ENCODE measurements around the gene PTGFRN.
A peak's percentile ranks its signal among the peaks of the same experiment; 100 is the strongest.
"Not testable (repeated sequence)": the region's sequence is repeated elsewhere in the genome, so short reads cannot be mapped to it uniquely, and the experiment has no call there.

Gene PTGFRN

DNA sequence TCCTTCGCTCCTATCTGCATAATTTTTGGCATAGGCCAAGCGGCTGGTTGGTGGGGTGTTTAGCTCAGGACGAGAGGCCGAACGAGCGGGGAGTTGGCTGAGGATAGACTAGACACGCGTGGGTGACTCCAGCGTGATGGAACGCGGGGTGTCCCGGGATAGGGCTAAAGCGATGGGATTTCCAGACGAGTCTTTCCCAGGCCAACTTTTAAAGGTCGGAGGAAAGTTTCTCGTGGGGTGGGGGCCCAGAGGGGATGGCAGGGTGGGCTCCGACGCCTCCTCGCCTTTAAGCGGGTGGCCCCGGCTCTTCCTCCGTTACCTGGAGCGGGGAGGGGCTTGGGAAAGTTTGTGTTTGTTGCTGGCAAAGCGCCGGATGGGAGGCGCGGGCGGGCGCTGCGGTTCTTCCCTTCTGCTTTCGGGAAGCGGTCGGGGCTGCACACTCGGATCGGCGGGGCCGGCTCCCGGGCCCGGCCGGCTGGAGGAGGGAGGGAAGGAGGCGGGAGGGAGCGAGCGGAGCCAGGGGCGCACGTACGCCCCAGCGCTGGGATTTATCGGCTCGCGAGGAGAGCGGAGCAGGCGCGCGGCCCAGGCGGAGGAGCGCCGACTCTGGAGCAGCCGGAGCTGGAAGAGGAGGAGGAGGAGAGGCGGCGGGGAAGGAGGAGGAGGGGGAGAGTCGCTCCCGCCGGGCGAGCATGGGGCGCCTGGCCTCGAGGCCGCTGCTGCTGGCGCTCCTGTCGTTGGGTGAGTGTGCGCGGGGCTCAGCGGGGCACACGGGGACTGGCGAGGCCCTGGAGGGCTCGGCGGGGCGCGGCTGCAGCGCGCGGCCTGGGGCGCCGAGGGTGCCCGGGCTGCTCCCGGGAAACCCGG, at the start of gene PTGFRN:
PTGFRN (plus strand) TSS at position 405 of the 867 bp plus-strand sequence; CDS start at position 693, 288 bp downstream.
- peak; percentile 60 for DNase-seq (ENCODE audit: low spot score)

DNA sequence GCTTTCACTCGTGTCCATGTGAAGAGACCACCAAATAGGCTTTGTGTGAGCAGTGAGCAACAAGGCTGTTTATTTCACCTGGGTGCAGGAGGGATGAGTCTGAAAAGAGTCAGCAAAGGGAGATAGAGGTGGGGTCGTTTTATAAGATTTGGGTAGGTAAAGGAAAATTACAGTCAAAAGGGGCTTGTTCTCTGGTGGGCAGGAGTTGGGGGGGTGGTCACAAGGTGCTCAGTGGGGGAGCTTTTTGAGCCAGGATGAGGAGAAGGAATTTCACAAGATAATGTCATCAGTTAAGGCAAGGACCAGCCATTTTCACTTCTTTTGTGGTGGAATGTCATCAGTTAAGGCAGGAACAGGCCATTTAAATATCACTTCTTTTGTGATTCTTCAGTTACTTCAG, 49.5 kb upstream of the PTGFRN start:
- DNase-seq (ENCODE audit: low spot score): not testable (repeated sequence)

DNA sequence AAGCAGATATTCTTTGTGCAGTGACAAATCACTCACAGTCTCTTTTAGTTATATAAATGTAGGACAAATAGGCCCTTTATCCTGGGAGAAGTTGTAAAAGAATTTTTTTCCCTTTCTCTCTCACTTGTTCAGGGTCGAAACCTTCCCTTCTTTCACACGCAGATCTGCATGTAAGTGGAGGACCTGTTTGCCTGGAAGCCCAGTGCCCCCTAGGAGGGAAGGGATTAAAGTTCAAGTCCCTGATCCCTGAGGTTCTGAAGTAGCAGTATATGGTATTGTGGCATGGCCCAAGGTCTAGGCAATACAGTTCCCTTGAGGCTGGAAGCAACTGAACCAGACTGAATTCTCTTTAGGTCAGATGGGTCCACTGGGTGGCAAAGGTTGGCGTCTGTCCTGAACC, 48.6 kb upstream of the PTGFRN start:
- no peak for DNase-seq (ENCODE audit: low spot score)

DNA sequence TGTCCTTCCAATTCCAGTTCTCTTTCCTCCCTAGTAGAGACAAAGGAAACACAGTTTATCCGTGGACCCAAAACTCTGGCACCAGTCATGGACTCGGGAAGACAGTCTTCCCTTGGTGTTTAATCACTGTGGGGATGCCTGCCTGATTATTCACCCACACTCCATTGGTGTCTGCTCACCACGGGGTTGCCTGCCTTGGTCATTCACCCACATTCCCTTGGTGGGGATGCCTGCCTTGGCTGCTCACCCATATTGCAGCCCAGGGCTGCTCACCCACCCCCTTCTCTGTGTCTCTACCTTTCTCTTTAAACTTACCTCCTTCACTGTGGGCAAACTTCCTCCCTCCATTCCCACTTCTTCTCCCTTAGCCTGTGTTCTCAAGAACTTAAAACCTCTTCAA, 46.7 kb upstream of the PTGFRN start:
- not testable (repeated sequence) for DNase-seq (ENCODE audit: low spot score)

DNA sequence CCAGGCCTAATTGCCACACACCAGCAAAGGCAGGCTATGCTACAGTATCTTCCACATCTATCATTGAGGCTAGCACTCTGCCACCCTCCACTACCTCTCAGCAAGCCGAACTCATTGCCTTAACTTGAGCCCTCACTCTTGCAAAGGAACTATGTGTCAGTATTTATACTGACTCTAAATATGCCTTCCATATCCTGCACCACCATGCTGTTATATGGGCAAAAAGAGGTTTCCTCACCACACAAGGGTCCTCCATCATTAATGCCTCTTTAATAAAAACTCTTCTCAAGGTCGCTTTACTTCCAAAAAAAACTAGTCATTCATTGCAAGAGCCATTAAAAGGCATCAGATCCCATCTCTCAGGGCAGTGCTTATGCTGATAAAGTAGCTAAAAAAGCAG, 43.2 kb upstream of the PTGFRN start:
- DNase-seq (ENCODE audit: low spot score): not testable (repeated sequence)

DNA sequence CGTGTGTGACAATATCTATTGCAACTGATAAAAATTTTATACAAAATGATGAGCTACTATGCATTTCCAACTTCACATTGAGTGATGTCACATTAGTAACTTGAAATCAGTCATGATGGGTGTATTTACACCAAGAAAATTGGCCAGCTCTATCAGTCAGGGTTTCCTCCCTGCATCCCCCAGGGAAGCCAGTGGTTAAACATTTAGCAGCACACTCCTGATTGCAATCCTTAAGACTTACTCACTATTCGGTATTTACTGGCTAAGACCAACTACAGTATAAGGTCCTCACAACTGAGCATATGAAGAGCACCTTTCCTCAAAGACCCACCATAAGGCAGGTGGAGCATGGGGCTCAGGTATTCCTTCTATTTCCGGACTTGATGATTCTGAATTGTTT, 41.3 kb upstream of the PTGFRN start:
- no peak for DNase-seq (ENCODE audit: low spot score)

DNA sequence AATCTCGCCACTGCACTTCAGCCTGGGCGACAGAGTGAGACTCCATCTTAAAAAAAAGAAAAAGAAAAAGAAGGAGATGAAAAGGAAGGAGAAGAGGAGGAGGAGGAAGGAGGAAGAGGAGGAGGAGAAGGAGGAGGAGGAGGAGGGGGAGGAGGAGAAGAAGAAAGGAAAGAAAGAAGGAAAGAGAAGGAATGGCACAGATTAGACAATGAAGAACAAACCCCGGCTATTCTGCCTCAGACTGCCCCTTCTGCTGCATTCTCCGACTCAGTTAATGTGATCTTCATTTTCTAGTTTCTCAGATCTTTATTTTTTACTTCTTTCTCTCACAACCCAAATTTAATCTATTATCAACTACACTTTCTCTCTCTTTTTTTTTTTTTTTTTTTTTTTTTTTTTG, 40.1 kb upstream of the PTGFRN start:
- DNase-seq (ENCODE audit: low spot score): no peak

DNA sequence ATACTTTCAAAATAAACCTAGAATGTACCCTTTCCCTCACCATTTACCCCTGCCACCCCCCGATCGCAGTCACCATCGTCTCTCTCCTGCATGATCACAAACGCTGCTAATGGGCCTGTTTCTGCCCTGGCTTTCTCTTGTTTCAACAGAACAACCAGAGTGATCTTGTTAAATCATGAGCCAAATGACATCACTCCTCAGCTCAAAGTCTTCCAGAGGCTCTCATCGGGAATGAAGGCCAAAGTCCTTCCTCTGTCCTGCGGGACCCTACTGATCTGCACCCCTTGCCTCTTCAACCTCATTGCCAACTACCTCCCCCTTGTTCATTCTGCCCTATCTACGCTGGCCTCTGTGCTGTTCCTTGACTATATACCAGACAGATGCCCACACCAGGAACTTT, 39.4 kb upstream of the PTGFRN start:
- no peak for DNase-seq (ENCODE audit: low spot score)

DNA sequence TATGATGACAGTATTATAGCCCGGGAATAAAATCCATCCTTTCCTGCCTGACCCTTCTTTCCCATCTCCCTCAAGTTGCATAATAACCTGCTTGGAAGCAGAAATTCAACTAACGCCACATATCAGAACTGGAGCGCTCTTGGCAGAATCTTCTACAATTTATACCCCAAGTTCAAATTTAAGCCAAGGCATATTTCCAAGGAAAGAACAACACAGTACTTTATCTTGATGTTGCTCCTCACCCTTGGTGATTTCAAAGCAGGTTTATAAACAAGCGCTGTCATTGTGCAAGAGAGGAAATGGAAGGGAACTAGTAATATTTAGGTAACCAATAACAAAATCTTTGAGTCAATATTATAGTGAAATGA, 38.0 kb upstream of the PTGFRN start:
- DNase-seq (ENCODE audit: low spot score): no peak

DNA sequence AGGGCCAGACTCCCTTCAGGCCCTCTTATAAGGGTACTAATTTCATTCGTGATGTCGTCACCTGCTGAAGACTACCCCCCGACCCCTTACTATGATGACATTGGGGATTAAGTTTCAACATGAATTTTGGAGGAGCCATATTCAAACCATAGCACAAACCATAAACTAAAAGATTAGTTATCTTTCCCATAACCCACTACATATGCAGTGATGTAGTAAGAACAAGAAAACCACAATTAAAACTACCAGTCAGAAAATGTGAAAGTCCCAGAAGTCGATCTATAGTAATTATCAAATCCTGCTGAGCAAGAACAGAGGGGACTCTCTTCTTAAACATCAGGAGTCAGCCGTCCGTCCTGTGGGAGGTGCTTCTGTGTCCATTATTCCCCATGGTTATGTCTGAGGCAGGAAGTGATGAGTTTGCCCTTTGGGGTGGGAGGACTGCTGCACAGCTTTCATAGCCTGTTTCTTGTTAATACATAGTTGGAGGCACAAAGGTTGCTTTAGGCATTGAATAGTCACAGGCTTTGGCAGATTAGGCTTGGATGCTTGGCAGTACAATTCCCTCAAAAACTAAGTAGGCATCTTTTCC, 35.9 kb upstream of the PTGFRN start:
- DNase-seq (ENCODE audit: low spot score): no peak

DNA sequence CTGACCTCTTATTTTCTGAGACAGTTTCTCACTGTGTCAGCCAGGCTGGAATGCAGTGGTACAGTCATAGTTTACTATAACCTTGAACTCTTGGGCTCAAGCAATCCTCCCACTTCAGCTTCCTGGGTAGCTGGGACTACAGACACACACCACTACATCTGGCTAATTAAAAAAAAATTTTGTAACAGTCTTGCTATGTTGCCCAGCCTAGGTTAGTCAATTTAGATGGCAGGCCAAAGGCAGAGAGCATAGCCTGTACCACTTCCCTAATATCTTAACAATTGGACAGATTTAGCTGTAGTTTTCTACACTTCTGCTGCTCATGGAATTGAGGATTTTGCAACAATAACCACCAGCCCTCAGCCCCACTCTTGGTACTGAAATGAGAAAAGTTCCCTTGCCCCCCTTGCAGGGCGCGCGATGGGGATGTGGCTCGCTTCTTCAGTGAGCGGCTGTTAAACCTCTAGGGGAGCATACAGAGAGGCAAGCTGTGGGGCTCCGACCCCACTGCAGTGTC, 34.9 kb upstream of the PTGFRN start:
- no peak for DNase-seq (ENCODE audit: low spot score)

DNA sequence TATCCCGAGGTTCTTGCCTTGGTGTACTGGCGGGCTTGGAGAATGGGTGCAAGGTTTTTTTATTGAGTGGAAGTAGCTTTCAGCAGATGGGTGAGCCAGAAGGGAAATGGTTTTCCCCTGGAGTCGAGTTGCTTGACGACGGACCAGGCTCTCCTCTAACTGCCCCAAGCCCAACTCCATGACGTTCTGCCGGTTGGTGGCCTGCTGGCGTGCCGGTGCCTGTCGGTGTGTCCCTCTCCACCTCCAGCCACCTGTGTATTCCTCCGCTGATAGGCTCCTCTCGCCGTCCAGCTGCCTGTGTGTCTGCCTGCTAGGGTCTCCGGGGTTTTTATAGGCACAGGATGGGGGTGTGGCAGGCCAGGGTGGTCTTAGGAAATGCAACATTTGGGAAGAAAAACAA, 34.3 kb upstream of the PTGFRN start:
- DNase-seq (ENCODE audit: low spot score): no peak

DNA sequence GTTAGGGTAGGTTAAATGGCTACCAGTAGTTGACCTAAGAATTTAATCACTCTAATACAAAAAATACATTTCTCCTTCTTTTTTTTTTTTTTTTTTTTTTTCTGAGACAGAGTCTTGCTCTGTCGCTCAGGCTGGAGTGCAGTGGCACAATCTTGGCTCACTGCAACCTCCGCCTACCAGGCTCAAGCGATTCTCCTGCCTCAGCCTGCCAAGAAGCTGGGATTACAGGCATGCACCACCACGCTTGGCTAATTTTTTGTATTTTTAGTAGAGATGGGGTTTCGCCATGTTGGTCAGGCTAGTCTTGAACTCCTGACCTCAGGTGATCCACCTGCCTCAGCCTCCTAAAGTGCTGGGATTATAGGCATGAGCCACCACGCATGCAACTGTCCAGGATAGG, 33.8 kb upstream of the PTGFRN start:
- not testable (repeated sequence) for DNase-seq (ENCODE audit: low spot score)

DNA sequence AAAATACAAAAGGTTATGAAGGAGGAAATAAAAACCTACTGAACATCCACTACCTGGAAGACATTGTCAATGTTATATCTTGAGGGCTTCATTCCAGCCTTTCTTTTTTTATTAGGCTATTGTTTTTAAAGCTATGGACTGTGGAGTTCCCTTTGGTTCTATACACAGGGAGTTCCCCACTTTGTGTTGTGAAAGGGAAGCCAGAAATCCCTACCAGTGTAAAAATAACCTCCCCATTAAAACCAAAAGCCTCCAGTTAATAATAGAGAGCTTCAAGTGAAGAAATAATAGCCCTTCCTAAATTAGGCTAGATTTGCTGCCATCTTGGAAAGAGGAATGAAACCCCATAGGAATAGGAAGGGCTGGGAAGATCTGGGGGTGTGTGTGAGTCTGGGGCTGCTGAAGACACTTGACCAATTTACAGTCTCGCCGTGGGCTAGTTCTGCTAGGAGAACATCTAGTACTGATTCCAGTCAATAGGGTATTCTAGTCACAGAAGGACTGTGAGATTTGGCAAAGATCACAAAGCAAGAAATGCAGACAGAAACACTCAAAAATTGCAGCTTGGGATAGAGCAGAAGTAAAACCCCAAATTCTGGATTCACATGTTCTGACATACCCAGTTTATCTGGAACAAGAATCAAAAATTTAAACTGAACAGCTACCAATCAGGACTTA, 32.4 kb upstream of the PTGFRN start:
- DNase-seq (ENCODE audit: low spot score): no peak

DNA sequence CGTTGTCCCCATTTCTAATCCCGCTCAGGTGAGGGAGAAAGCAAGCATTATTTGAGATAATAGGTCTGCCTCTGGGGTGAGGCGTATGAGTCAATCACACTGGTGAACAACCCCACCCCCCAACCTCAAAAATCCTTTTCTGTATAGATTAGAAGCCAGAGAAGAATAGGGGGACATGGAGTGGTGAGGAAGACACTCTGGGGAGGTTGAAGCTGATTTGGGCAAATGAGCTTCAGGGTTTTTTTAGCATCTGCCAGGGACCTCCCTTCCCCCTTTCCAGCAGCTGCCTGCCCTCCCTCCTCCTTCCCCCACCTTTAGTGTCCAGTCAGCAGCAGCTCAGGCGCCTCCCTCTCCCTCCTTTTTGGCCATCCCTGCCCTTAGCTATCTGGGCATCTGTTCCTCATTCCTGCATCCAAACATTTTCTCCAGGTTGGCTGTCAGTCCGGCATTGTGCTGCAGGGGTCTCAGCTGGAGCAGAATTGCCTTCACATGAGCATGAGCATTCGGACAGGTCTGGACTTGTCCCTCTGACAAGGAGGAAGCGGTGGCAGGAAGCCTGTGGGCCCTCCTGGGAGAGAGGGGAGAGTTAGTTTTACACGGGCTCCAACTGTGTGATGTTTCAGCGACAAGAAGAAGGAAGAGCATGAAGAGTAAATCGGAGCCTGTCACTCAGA, 30.8 kb upstream of the PTGFRN start:
- DNase-seq (ENCODE audit: low spot score): no peak

DNA sequence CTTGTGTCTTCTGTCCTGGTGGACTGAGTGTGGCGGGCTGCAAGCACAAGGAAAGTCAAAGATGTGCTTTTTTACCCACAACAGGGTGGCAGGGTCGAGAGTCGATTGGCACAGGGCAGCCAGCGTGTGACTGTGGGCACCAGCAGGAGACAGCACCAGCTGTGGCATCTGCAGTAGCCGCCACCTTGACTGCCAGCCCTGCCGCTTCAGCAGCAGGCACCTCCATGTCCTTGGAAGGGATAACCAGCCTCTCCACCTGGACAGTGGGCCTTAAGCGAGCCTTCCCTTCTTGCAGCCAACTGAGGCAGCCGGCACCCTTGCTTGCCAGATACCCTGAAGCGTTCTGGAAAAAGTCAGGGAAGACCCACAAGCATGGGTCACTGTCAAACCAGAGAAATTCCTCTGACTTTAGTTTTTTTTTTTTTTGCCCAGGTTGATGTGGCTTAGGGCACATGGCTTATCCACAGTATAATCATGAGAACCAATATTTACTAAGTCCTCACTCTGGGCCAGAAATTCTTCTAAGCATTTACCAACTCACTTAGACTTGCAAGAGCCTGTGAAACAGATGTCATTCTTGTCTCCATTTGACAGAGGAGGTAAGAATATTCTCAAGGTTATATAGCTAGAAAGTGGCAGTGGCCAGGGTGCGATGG, 30.1 kb upstream of the PTGFRN start:
- DNase-seq (ENCODE audit: low spot score): no peak

DNA sequence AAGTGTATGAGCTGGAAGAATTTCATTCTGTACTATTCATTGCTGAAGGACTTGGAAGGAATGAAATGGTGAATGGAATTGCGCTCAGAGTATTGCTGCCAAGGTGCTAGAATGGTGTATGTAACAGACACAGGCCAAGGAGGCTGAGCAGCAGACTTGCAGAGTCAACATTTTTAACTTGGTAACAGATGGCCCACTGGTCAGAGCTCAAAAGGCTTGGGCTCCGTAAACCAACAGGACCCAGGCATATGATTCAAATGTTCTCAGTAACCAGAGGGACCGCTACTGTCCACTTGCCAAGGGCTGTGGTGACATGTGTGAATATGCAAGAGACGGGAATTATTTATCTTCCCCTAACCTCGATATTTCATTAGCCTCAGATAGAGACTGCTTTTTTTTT, 28.8 kb upstream of the PTGFRN start:
- no peak for DNase-seq (ENCODE audit: low spot score)

DNA sequence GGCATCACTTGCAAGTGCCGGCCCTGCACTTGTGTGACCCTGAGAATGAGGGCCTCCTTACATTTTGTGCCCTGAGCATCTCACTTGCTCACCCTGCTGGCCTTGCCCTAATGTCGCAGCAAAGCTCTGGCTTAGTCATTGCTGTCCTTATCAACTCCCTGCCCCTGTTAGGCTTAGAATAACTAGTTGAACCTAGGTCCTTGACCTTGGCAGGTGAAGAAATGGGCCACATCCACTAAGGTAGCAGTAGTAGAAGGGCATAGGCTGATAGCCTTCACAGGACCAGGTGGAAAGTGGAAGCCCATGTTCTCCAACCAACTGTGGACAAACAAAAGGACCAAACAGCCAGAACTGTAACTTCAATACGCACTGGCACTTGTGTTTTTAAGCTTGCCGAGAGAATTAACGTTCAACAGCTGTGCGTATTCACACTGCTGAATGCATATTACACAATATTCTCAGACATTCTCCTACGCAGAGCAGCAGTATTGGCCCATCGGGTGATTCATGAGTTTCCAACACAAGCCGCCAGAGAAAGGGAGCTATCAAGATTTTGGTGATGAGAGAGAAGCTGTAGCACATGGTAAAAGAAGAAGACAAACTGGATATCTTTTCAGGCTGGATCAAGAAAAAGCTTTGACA, 27.7 kb upstream of the PTGFRN start:
- peak; percentile 39 for DNase-seq (ENCODE audit: low spot score)

DNA sequence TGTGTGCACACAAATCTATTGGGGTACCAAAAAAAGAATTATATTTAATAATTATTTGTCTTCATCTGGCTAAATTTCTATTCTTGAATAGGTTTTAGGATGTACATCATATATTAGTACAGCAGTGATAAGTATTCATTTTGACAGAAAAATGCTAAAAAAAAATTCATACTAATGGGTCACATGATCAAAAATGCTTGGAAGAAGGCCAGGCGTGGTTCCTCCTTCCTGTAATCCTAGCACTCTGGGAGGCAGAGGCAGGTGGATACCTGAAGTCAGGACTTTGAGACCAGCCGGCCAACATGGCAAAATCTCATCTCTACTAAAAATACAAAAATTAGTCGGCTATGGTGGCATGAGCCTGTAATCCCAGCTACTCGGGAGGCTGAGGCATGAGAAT, 26.9 kb upstream of the PTGFRN start:
- no peak for DNase-seq (ENCODE audit: low spot score)

DNA sequence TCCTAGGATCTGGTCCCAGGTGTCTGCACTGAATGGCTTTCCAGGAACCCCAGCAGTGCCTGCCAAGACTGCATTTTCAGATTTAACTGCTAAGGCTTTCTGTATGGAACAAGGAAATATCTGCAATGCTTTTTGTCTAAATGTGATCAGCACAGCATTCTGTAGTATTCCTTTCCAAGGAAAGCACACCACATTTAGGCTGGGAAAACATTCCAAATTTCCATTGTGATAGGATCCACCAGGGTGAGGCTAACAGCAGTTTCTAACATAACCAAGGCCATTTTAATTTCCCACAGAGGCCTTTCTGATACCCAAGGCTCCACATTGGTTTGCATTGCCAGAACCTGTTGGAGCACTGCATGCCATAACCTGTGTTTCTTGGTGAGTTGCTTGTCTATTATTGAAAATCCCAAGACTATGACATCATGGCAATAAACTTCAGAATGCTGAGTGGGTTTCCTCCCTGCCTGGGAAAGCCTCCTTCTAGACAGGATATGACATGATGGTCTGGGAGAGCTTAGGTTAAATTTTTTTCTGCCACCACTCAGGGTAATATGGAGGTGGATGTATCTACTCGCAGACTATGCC, 23.3 kb upstream of the PTGFRN start:
- no peak for DNase-seq (ENCODE audit: low spot score)

DNA sequence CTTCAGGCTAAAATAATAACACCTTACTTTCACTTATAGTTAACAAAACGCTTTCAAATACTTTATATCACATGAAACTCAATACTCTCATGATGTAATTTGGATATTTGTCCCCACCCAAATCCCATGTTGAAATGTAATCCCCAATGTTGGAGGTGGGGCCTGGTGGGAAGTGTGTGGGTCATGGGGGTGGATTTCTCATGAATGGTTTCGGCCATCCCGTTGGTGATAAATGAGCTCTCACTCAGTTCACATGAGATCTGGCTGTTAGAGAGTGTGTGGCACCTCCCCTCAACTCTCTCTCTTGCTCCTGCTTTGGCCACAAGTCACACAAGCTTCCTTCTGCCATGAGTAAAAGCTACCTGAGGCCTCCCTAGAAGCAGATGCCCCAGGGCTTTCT, 22.5 kb upstream of the PTGFRN start:
- no peak for DNase-seq (ENCODE audit: low spot score)

Measured in HuH-7 (cell line).